ENCODE measurements around the gene TNIK. TPM values are rescaled to one million over a fixed set of nuclear protein-coding genes. Genes with fewer than 3 reads are reported as not detected.

The TNIK gene
- total and polyA plus RNA-seq, 4 donors, result 3.7 to 9.8 (median 5.2) TPM

DNA sequence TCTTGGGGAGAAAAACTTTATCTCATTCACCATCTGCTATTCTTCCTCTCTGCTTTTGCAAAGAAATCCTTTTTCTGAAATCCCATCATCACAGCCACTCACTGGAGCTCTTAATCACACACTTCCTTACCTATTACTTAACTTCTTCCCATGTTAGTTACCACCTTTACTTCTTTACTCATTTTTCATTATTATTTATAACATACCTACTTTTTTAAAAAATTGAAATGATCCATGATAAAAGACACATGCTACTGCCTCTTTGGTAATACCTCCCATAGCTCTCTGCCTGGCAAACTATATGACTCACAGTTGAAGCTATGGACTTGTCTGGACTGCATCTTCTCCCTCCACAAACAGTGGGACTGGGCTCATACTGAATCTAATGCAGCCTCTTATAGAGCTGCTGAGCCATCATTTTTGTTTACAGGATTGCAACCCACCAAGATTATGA lies 150.3 kb downstream of the TNIK start (continued):
- no peak for TF ChIP-seq REST (IDR thresholded peaks at IDR 0.05)
- TF ChIP-seq TAF1 (conservative IDR thresholded peaks at IDR 0.05), result no peak
- TF ChIP-seq RXRA (IDR thresholded peaks at IDR 0.05), result no peak
- TF ChIP-seq FOXA1 (IDR thresholded peaks at IDR 0.05), result no peak
- TF ChIP-seq YY1 (IDR thresholded peaks at IDR 0.05), result no peak
- no peak for TF ChIP-seq SP1 (IDR thresholded peaks at IDR 0.05)

GRCh38 chr3:171307988-171308387 lies 152.2 kb downstream of the TNIK start:
- no peak overlapping the region for H3K27ac ChIP-seq (ENCODE audit: low read depth in 1 of 2, low read length in 2 of 2)

DNA sequence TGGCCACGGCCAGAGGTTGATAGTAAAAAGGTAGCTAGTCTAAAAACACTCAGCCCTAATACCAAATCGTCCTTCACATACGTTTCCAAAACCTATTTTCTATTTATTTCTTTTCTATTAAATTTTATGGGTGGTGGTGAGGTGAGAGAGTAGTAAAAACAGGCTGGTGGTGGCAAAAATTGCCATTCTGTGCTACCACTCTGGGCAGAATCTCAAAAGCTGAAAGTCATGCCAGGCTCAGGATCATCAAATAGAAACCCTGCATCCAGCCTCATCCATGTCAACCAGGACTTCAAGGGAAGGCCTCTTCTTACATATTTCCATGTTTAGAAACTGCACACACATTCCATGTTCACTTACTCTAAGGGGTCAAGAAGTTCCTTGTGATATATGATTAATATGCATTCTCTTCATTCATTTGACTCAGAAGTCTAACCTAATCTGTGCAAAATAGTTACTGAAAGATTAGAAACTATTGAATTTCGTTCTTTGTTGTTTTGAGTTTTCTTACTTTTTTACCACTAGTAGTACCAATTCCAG lies 153.1 kb downstream of the TNIK start:
- no peak for DNase-seq (ENCODE audit: low spot score)
- H3K4me1 ChIP-seq (ENCODE audit: control insufficient read depth in 4 of 4, insufficient read depth in 4 of 4, low read length in 3 of 4), result no peaks in the 10 kb centered on the region
- no peak overlapping the region for H3K27ac ChIP-seq (ENCODE audit: low read depth in 1 of 2, low read length in 2 of 2)
- no peak overlapping the region for H3K9ac ChIP-seq (ENCODE audit: low read depth in 1 of 2, low read length in 2 of 2)
- H3K9me3 ChIP-seq (ENCODE audit: control insufficient read depth in 4 of 4, low read length in 3 of 4), result no peaks in the 10 kb centered on the region
- H3K36me3 ChIP-seq (ENCODE audit: control insufficient read depth in 4 of 4, insufficient read depth in 3 of 4, low read depth in 1 of 4, low read length in 3 of 4), result no peaks in the 10 kb centered on the region
- no peaks in the 10 kb centered on the region for H3K27me3 ChIP-seq (ENCODE audit: control insufficient read depth in 4 of 4, insufficient read depth in 4 of 4, low read length in 3 of 4)
- WGBS, result 90% methylated on average over 4 of the region's 4 CpGs
- no peak overlapping the region for H3K4me3 ChIP-seq (ENCODE audit: low read depth in 1 of 3, low read length in 3 of 3)
- TF ChIP-seq FOXA1 (IDR thresholded peaks at IDR 0.05) (no peak), GABPA (IDR thresholded peaks at IDR 0.05 in 1 of 2, conservative IDR thresholded peaks at IDR 0.05 in 1 of 2) (no peak), MAX (IDR thresholded peaks at IDR 0.05) (no peak), ATF3 (IDR thresholded peaks at IDR 0.05) (no peak), JUND (IDR thresholded peaks at IDR 0.05) (no peak), HNF4G (IDR thresholded peaks at IDR 0.05) (no peak), TAF1 (conservative IDR thresholded peaks at IDR 0.05) (no peak), REST (IDR thresholded peaks at IDR 0.05) (no peak), YY1 (IDR thresholded peaks at IDR 0.05) (no peak), SP1 (IDR thresholded peaks at IDR 0.05) (no peak), RAD21 (IDR thresholded peaks at IDR 0.05) (no peak)

More at GRCh38 chr3:171307988-171308387, 152.2 kb downstream of the TNIK start:
- Histone ChIP-seq H3K27me3 (ENCODE audit: control insufficient read depth in 4 of 4, insufficient read depth in 4 of 4, low read length in 3 of 4) (no peaks in the 10 kb centered on the region), H3K4me3 (ENCODE audit: low read depth in 1 of 3, low read length in 3 of 3) (no peak overlapping the region), H3K4me1 (ENCODE audit: control insufficient read depth in 4 of 4, insufficient read depth in 4 of 4, low read length in 3 of 4) (no peaks in the 10 kb centered on the region), H3K36me3 (ENCODE audit: control insufficient read depth in 4 of 4, insufficient read depth in 3 of 4, low read depth in 1 of 4, low read length in 3 of 4) (no peaks in the 10 kb centered on the region), H3K9me3 (ENCODE audit: control insufficient read depth in 4 of 4, low read length in 3 of 4) (no peaks in the 10 kb centered on the region), H3K9ac (ENCODE audit: low read depth in 1 of 2, low read length in 2 of 2) (no peak overlapping the region)
- no peak for DNase-seq (ENCODE audit: low spot score)
- TF ChIP-seq REST (IDR thresholded peaks at IDR 0.05), result no peak
- WGBS, result 98% methylated on average over 2 of the region's 2 CpGs
